Memory B cell (primary cell): ENCODE results near the gene ANKRD53.
A peak's percentile ranks its signal among the peaks of the same experiment; 100 is the strongest.
"Not testable (repeated sequence)": the region's sequence is repeated elsewhere in the genome, so short reads cannot be mapped to it uniquely, and the experiment has no call there.

Experiments
- ATAC-seq: fragments of 150-1000 bp; cut with Tn5 transposase; 2 replicates; pipeline ENCODE4 v1.10.0; 2021; ENCODE audit warnings: low read depth, mild to moderate bottlenecking, moderate library complexity
- DNase-seq, 2 donors: peaks; one replicate each; pipeline ENCODE4 v3.0.0; 2022; ENCODE audit warnings: low spot score in 2 of 2
- H3K27ac Mint-ChIP-seq: one replicate; pipeline ENCODE4 v1.8.0; 2022; ENCODE audit warnings: mild to moderate bottlenecking, moderate library complexity, mixed read lengths
- H3K27me3 Mint-ChIP-seq: one replicate; pipeline ENCODE4 v1.8.0; 2022; ENCODE audit warnings: mixed read lengths
- H3K36me3 Mint-ChIP-seq: one replicate; pipeline ENCODE4 v1.8.0; 2022; ENCODE audit warnings: mild to moderate bottlenecking, mixed read lengths
- H3K4me1 Mint-ChIP-seq: one replicate; pipeline ENCODE4 v1.8.0; 2022; ENCODE audit warnings: mixed read lengths
- H3K4me3 Mint-ChIP-seq: one replicate; pipeline ENCODE4 v1.8.0; 2022; ENCODE audit warnings: mild to moderate bottlenecking, moderate library complexity, mixed read lengths
- H3K9me3 Mint-ChIP-seq: one replicate; pipeline ENCODE4 v1.8.0; 2022; ENCODE audit warnings: mixed read lengths

ANKRD53 gene

GRCh38 chr2:70999931-71000330 is 21.5 kb downstream of the ANKRD53 start:
- not testable (repeated sequence) for H3K4me1 Mint-ChIP-seq, H3K36me3 Mint-ChIP-seq, DNase-seq, H3K9me3 Mint-ChIP-seq, H3K27me3 Mint-ChIP-seq, H3K27ac Mint-ChIP-seq, ATAC-seq
- H3K4me3 Mint-ChIP-seq, result peak overlapping the region; percentile 7

GRCh38 chr2:71000780-71001591 is 22.6 kb downstream of the ANKRD53 start:
- DNase-seq, result peak; percentile 79 to 80
- H3K27me3 Mint-ChIP-seq, result peaks cover 7% of the 10 kb centered on the region
- peak overlapping the region; percentile 55 for H3K4me3 Mint-ChIP-seq
- H3K27ac Mint-ChIP-seq, result peak overlapping the region; percentile 41
- peak; percentile 99 for ATAC-seq
- peaks cover under 1% of the 10 kb centered on the region for H3K4me1 Mint-ChIP-seq
- no peaks in the 10 kb centered on the region for H3K36me3 Mint-ChIP-seq
- no peaks in the 10 kb centered on the region for H3K9me3 Mint-ChIP-seq

- Mint-ChIP-seq H3K36me3 (no peaks in the 10 kb centered on the region), H3K4me3 (no peak overlapping the region), H3K9me3 (no peaks in the 10 kb centered on the region), H3K4me1 (no peaks in the 10 kb centered on the region), H3K27me3 (peaks cover 7% of the 10 kb centered on the region), H3K27ac (no peak overlapping the region)
- ATAC-seq (no peak), DNase-seq (no peak)
Measured at GRCh38 chr2:71001592-71001927, 23.1 kb downstream of the ANKRD53 start.

DNA sequence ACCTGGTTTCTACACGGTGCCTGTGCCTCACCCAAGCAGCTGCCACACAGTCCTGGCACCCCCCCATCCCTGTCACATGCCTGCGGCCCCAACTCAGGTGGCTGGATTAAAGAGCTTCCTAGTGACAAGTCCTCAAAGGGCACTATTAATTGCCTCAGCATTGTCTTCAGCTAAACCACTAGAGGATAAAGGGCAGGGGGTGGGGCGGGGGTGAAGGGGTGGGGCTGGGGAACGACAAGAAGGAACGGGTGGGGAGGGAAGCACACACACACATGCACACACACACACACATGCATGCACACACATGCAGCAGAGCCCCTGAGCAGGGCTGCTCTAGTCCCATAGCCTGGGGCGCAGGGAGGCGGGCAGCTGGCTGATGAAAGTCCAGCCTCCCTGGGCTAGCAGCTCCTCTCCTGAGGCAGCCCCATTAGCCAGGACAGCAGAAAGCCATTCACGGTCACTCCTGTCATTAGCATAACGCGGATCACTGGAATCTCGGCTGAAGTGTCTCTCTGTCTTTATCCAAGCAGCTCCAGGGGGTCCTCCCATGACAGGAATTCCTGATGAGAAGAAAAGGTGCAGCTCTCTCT is 23.6 kb downstream of the ANKRD53 start:
- DNase-seq (no peak), ATAC-seq (no peak)
- no peak overlapping the region for H3K4me3 Mint-ChIP-seq
- no peak overlapping the region for H3K27ac Mint-ChIP-seq
- no peaks in the 10 kb centered on the region for H3K9me3 Mint-ChIP-seq
- H3K4me1 Mint-ChIP-seq, result no peaks in the 10 kb centered on the region
- H3K36me3 Mint-ChIP-seq, result no peaks in the 10 kb centered on the region
- peaks cover 7% of the 10 kb centered on the region for H3K27me3 Mint-ChIP-seq

DNA sequence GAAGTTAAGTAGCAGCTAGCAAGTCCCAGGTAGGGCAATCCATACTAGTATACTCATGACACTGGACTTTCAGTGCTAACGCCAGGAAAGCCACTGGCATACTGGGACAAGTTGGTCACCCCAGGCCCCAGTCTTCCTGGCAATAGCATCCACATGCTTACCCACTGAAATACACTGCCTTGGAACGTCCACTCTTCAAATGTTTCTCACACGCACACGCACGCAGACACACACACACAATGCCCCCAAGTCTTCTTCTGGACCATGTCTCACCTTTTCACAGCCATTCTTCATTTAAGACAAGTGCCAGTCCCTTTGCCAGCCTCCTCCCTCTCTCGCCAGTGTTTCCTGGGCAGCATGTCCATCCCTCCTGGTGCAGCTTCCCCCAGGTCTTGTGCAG is 25.0 kb downstream of the ANKRD53 start:
- Mint-ChIP-seq H3K27me3 (peaks cover 7% of the 10 kb centered on the region), H3K36me3 (no peaks in the 10 kb centered on the region), H3K9me3 (no peaks in the 10 kb centered on the region), H3K4me1 (no peaks in the 10 kb centered on the region), H3K27ac (no peak overlapping the region), H3K4me3 (no peak overlapping the region)
- DNase-seq (no peak), ATAC-seq (no peak)

DNA sequence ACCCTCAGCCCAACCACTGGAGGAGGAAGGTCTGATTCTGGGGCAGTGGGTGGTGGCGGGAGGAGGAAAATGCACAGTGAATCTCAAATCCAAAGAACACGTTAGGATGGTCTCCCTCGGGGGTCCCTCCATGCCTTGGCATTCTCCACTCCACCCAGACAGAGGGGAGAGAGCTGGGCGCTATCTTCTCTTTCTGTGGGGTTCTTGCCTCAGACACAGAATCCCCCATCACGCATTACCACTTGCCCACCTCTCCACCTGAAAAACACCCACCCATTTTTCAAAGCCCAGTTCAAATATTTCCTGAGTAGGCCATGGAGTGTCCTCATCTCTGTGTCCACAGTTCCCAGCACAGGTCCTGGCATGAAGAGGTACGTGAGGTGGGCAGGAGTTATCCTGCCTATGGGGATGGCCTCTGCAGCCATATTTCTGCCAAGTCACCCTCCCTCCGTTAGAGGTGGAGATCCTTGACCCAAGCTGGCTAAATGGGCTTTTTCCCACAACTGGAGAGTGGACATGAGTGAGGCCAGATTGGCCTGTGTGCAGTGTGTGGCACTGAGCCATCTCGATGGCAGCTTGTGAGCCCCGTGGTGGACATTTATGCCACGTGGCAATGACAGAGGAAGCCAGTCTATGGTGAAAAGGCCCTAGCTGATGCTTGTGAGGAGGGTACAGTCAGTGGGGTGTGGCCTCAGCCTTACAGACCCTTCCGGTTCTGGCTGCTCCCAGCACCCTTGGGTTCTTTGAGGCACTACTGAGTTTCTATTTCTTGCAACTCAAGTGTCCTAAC is 25.7 kb downstream of the ANKRD53 start:
- no peak overlapping the region for H3K4me3 Mint-ChIP-seq
- no peak overlapping the region for H3K27ac Mint-ChIP-seq
- ATAC-seq (no peak), DNase-seq (no peak)
- H3K36me3 Mint-ChIP-seq, result no peaks in the 10 kb centered on the region
- H3K27me3 Mint-ChIP-seq, result peaks cover 12% of the 10 kb centered on the region
- H3K4me1 Mint-ChIP-seq, result no peaks in the 10 kb centered on the region
- no peaks in the 10 kb centered on the region for H3K9me3 Mint-ChIP-seq

- Mint-ChIP-seq H3K4me3 (no peak overlapping the region), H3K4me1 (no peaks in the 10 kb centered on the region), H3K9me3 (no peaks in the 10 kb centered on the region), H3K36me3 (no peaks in the 10 kb centered on the region), H3K27me3 (peaks cover 14% of the 10 kb centered on the region), H3K27ac (no peak overlapping the region)
- DNase-seq (no peak), ATAC-seq (no peak)
Measured at GRCh38 chr2:71004857-71005256, 26.4 kb downstream of the ANKRD53 start.

DNA sequence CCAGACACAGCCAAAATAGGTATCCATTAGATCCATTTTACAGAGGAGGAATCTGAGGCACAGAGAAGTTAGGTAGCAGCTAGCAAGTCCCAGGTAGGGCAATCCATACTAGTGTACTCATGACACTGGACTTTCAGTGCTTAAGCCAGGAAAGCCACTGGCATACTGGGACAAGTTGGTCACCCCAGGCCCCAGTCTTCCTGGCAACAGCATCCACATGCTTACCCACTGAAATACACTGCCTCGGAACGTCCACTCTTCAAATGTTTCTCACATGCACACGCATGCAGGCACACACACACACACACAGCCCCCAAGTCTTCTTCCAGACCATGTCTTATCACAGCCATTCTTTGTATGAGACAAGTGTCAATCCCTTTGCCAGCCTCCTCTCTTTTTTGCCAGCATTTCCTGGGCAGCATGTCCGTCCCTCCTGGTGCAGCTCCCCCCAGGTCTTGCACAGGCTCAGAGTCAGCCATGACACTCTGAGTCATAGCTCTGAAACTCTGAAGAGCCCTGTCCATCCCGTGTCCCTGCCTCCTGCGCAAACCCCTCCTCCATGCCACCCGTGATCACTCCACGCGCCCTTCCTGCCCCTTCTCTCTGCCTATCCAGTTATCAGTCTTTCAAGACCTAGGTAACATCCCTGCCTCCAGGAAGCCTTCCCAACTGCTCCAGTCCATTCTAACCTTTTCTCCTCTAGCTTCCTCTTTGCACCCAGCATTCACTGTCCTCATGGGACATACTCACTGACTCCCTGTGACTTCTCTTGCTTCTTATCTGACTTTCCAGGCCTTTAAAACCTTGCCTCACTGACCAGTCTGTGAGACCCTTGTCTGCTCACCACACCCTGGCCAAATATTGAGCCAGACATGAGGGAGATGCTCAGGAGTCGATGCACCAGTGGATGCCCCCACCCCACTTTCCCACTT is 27.1 kb downstream of the ANKRD53 start:
- peaks cover 18% of the 10 kb centered on the region for H3K27me3 Mint-ChIP-seq

DNA sequence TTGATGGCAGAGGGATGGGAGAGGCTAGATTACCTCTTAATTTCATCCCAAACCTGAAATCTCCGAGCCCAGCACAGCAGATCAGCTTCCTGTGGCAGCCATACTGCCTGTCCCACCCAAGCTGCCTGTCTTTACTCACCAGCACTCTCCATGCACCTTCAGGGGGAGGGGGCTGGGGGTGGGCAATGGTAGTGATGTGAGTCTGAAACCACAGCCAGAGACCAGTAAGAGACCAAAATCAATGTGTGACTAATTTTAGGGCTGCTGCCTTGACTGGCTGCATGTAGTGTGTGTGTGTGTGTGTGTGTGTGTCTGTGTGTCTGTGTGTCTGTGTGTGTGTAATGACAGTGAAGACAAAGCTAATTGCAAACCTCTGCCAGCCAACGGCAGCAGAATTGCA is 27.9 kb downstream of the ANKRD53 start:
- DNase-seq (no peak), ATAC-seq (no peak)
- H3K36me3 Mint-ChIP-seq, result no peaks in the 10 kb centered on the region
- H3K4me3 Mint-ChIP-seq, result no peak overlapping the region
- no peaks in the 10 kb centered on the region for H3K9me3 Mint-ChIP-seq
- H3K27ac Mint-ChIP-seq, result no peak overlapping the region
- H3K4me1 Mint-ChIP-seq, result no peaks in the 10 kb centered on the region
- peaks cover 20% of the 10 kb centered on the region for H3K27me3 Mint-ChIP-seq

More for the DNA sequence above, 27.1 kb downstream of the ANKRD53 start:
- H3K36me3 Mint-ChIP-seq, result no peaks in the 10 kb centered on the region
- no peak for DNase-seq
- H3K9me3 Mint-ChIP-seq, result no peaks in the 10 kb centered on the region
- H3K27ac Mint-ChIP-seq, result no peak overlapping the region
- H3K4me1 Mint-ChIP-seq, result no peaks in the 10 kb centered on the region
- H3K4me3 Mint-ChIP-seq, result no peak overlapping the region
- ATAC-seq, result no peak

GRCh38 chr2:71006955-71007799 is 28.7 kb downstream of the ANKRD53 start:
- ATAC-seq (no peak), DNase-seq (no peak)
- Mint-ChIP-seq H3K36me3 (no peaks in the 10 kb centered on the region), H3K4me3 (no peak overlapping the region), H3K27me3 (peaks cover 24% of the 10 kb centered on the region), H3K27ac (no peak overlapping the region), H3K4me1 (no peaks in the 10 kb centered on the region), H3K9me3 (no peaks in the 10 kb centered on the region)

- Mint-ChIP-seq H3K27ac (no peak overlapping the region), H3K4me1 (no peaks in the 10 kb centered on the region)
Measured at GRCh38 chr2:71008342-71008741, 29.9 kb downstream of the ANKRD53 start.

DNA sequence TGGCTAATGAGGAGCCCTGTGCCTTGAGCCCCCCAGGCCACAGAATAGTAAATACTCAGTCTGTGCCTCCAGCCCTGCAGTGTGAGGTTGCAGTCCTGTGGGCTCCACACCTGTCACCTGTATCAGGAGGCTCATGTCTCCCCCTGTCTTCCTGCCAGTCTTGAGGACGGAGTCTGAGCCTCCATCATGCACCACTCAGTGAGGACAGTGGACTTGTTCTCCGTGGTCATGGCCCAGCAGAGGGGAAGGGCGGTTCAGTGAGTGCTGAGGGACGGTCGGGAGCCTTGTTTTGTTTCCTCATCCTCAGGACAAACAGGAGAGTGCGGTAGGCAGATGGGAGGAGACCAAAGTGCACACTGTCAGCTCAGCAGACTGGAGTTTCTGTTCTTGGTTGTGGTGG is 33.4 kb downstream of the ANKRD53 start:
- not testable (repeated sequence) for H3K4me3 Mint-ChIP-seq, DNase-seq, H3K9me3 Mint-ChIP-seq, H3K36me3 Mint-ChIP-seq, ATAC-seq, H3K4me1 Mint-ChIP-seq, H3K27ac Mint-ChIP-seq
- peaks cover 17% of the 10 kb centered on the region for H3K27me3 Mint-ChIP-seq

More at GRCh38 chr2:71008342-71008741, 29.9 kb downstream of the ANKRD53 start:
- no peaks in the 10 kb centered on the region for H3K36me3 Mint-ChIP-seq
- H3K9me3 Mint-ChIP-seq, result no peaks in the 10 kb centered on the region
- H3K4me3 Mint-ChIP-seq, result no peak overlapping the region
- H3K27me3 Mint-ChIP-seq, result peaks cover 24% of the 10 kb centered on the region
- no peak for DNase-seq
- ATAC-seq, result no peak

DNA sequence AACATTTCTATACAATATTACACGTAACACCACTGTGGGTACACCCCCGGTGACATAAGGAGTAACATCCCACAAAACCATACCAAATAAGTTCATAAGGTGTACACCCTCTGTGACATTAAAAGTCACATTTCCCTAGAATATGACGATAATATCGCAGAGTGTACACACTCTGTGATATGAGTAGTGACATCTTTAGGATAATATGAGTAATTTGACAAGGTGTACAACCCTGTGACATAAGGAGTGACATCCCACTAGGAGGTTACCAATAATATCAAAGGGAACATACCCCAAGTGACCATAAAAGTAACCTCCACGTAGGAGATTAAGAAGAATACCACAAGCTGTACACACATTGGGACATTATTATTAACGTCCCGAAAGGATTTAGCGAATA is 40.2 kb downstream of the ANKRD53 start:
- peaks cover 5% of the 10 kb centered on the region for H3K4me1 Mint-ChIP-seq

More for the DNA sequence above, 40.2 kb downstream of the ANKRD53 start:
- DNase-seq, result no peak
- Mint-ChIP-seq H3K36me3 (no peaks in the 10 kb centered on the region), H3K4me3 (no peak overlapping the region), H3K27ac (no peak overlapping the region), H3K9me3 (no peaks in the 10 kb centered on the region), H3K27me3 (peaks cover 4% of the 10 kb centered on the region)
- no peak for ATAC-seq
